Measurements from ENCODE around the gene MAP3K7. TPM values are rescaled to one million over a fixed set of nuclear protein-coding genes. Genes with fewer than 3 reads are reported as not detected.

The MAP3K7 gene
- total and polyA plus RNA-seq, 2 of the 8 experiments (the other 6 are each of a cell fraction or from before 2014, with no cell fraction given): 27.3 to 34.8 TPM

- TF ChIP-seq ATF2 (IDR thresholded peaks at IDR 0.05; ENCODE audit: low read length): no peak
- 0 out of 3 replicates have a peak, but pooled peaks of 1 of the 2 experiments have one; percentile 37 for TF ChIP-seq EP300 (IDR thresholded peaks at IDR 0.05; ENCODE audit: borderline replicate concordance in 1 of 2, low read depth in 2 of 2, low read length in 2 of 2)
- TF ChIP-seq SP1 (IDR thresholded peaks at IDR 0.05; ENCODE audit: low read depth, low read length): peak; percentile 49; the same call in 1 of the 2 replicates
- no peak for TF ChIP-seq KDM1A (IDR thresholded peaks at IDR 0.05; ENCODE audit: borderline replicate concordance, low read length)
Measured at GRCh38 chr6:90494067-90494780, 92.6 kb downstream of the MAP3K7 start (continued).

Data from H1 (cell line).